ENCODE measurements around the gene HEPACAM. TPM values are rescaled to one million over a fixed set of nuclear protein-coding genes. Genes with fewer than 3 reads are reported as not detected.
A peak's percentile ranks its signal among the peaks of the same experiment; 100 is the strongest.

HEPACAM gene
- total RNA-seq, 1 donor from 2014 or later = not detected

DNA sequence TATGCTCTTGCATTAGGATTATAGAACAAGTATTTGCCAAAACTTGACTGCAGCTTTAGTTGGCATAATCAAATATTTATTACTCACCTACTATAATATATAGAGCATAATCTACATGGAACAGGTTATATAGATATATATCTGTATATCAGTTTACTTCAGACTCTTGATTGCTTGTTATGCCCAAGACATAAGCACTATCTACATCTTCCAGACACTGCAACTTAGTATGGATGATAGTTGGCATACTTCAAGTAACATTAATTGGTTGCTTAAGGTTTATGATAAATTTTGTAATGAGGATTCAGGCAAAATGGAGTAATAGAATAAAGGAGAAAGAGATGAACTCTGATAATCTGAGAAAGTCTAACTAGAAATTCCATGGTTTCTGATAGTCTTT lies 19.2 kb upstream of the HEPACAM start:
- Histone ChIP-seq H3K9me3 (ENCODE audit: insufficient read depth, low read depth, low read length) (no peaks in the 10 kb centered on the region), H2AFZ (ENCODE audit: low read depth, low read length) (no peak overlapping the region), H3K36me3 (ENCODE audit: insufficient read depth, low read length) (no peaks in the 10 kb centered on the region), H3K4me2 (ENCODE audit: low read length) (peak overlapping the region; percentile 98), H3K4me3 (ENCODE audit: insufficient read depth, low read depth, low read length) (peak overlapping the region; percentile 77), H3K27me3 (ENCODE audit: insufficient read depth, low read length) (no peaks in the 10 kb centered on the region), H4K20me1 (ENCODE audit: insufficient read depth, low read length) (no peaks in the 10 kb centered on the region), H3K4me1 (ENCODE audit: insufficient read depth, low read length) (peaks cover 7% of the 10 kb centered on the region), H3K27ac (ENCODE audit: low read depth, low read length) (no peak overlapping the region), H3K79me2 (ENCODE audit: insufficient read depth, low read length) (no peaks in the 10 kb centered on the region), H3K9ac (ENCODE audit: low read length) (no peak overlapping the region)
- Mint-ChIP-seq H3K27me3 (ENCODE audit: low read depth, unreplicated experiment) (no peaks in the 10 kb centered on the region), H3K9me3 (ENCODE audit: unreplicated experiment) (no peaks in the 10 kb centered on the region), H3K36me3 (ENCODE audit: low read depth, unreplicated experiment) (no peaks in the 10 kb centered on the region), H3K27ac (ENCODE audit: unreplicated experiment) (no peak overlapping the region), H3K4me3 (ENCODE audit: unreplicated experiment) (no peak overlapping the region), H3K4me1 (ENCODE audit: low read depth, unreplicated experiment) (no peaks in the 10 kb centered on the region)
- no peak for TF ChIP-seq CTCF (IDR thresholded peaks at IDR 0.05; ENCODE audit: insufficient read depth, low read depth, low read length)
- no peak for TF ChIP-seq EZH2 (IDR thresholded peaks at IDR 0.05; ENCODE audit: insufficient read depth, low read length)
- FAIRE-seq (no peak), DNase-seq (ENCODE audit: low read depth) (no peak)

DNA sequence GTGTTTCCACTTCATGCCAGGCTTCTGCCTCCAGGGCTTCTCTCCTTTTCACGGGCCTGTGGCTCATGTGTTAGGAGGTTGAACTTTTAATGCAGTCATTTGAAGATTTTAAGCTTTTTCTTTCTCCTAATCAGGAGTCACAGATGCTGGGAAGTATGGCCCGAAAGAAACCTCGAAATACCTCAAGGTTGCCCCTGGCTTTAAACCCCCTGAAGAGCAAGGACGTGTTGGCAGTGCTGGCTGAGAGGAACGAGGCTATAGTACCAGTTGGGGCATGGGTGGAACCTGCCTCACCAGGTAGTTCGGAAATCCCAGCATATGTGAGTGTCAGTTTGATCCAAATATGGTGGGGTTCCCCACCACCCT lies 18.7 kb upstream of the HEPACAM start:
- Histone ChIP-seq H4K20me1 (ENCODE audit: insufficient read depth, low read length) (no peaks in the 10 kb centered on the region), H2AFZ (ENCODE audit: low read depth, low read length) (peak overlapping the region; percentile 91), H3K79me2 (ENCODE audit: insufficient read depth, low read length) (no peaks in the 10 kb centered on the region), H3K4me3 (ENCODE audit: insufficient read depth, low read depth, low read length) (peak overlapping the region; percentile 77), H3K4me2 (ENCODE audit: low read length) (peak overlapping the region; percentile 98), H3K9me3 (ENCODE audit: insufficient read depth, low read depth, low read length) (no peaks in the 10 kb centered on the region), H3K27me3 (ENCODE audit: insufficient read depth, low read length) (no peaks in the 10 kb centered on the region), H3K4me1 (ENCODE audit: insufficient read depth, low read length) (peaks cover 7% of the 10 kb centered on the region), H3K9ac (ENCODE audit: low read length) (peak overlapping the region; percentile 86), H3K36me3 (ENCODE audit: insufficient read depth, low read length) (no peaks in the 10 kb centered on the region), H3K27ac (ENCODE audit: low read depth, low read length) (peak overlapping the region; percentile 70)
- no peaks in the 10 kb centered on the region for H3K4me1 Mint-ChIP-seq (ENCODE audit: low read depth, unreplicated experiment)
- no peak overlapping the region for H3K4me3 Mint-ChIP-seq (ENCODE audit: unreplicated experiment)
- H3K27ac Mint-ChIP-seq (ENCODE audit: unreplicated experiment) = no peak overlapping the region
- no peaks in the 10 kb centered on the region for H3K27me3 Mint-ChIP-seq (ENCODE audit: low read depth, unreplicated experiment)
- DNase-seq (ENCODE audit: low read depth) = no peak
- no peaks in the 10 kb centered on the region for H3K36me3 Mint-ChIP-seq (ENCODE audit: low read depth, unreplicated experiment)
- TF ChIP-seq EZH2 (IDR thresholded peaks at IDR 0.05; ENCODE audit: insufficient read depth, low read length) (no peak), CTCF (IDR thresholded peaks at IDR 0.05; ENCODE audit: insufficient read depth, low read depth, low read length) (no peak)
- H3K9me3 Mint-ChIP-seq (ENCODE audit: unreplicated experiment) = no peaks in the 10 kb centered on the region
- no peak for FAIRE-seq

DNA sequence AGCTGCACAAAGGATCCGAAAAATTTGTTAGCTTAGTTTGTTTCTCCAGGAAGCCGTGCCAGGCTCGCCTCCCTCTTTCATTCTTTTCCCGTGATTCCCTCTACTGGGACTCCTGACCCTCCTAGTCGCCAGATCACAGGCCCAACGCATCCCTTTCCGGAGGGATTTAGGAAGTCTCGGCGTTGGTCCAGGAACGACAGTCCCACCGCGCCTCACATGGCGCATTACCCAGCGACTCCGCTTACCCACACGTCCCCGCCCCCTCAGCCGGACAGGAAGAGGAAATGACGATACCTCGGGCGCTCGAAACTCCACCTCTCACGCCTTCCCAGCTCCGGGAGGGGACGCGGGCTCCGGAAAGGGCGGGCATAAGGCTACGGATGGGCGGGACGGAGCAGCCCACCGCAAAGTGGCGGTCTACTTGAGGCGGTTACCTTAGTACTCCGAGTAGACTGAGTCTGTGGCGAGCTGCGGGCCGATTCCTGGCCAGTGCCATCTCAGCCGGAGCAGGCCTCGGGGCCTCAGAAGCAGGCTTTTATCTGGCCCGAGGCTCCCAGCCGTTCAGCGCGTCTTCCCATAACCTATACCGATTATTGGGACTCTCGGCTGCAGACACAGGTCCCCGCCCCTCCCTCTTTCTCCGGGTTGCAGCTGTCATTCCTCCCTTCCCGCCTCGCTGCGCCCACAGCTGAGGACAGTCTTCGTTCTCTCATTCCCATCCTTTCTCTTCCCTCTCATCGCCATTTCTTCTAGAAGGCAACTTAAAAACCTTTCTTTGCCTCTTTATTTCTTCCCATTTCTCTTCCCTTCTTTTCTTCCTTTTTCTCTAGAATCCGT lies 18.1 kb upstream of the HEPACAM start, which contains the start of gene CCDC15:
CCDC15 (plus strand) TSS at position 450 of the 837 bp plus-strand sequence. CDS start 531 bp downstream, outside the sequence.
- peaks cover 7% of the 10 kb centered on the region for H3K4me1 ChIP-seq (ENCODE audit: insufficient read depth, low read length)
- FAIRE-seq (peak; percentile 13), DNase-seq (ENCODE audit: low read depth) (peak; percentile 95)
- peak within 1 kb of the TSS; percentile 86 for H3K27ac ChIP-seq (ENCODE audit: low read depth, low read length)
- Mint-ChIP-seq H3K9me3 (ENCODE audit: unreplicated experiment) (no peaks in the 10 kb centered on the region), H3K36me3 (ENCODE audit: low read depth, unreplicated experiment) (no peaks in the 10 kb centered on the region), H3K27ac (ENCODE audit: unreplicated experiment) (no peak within 1 kb of the TSS), H3K4me3 (ENCODE audit: unreplicated experiment) (no peak within 1 kb of the TSS), H3K27me3 (ENCODE audit: low read depth, unreplicated experiment) (no peaks in the 10 kb centered on the region), H3K4me1 (ENCODE audit: low read depth, unreplicated experiment) (no peaks in the 10 kb centered on the region)
- no peaks in the 10 kb centered on the region for H3K36me3 ChIP-seq (ENCODE audit: insufficient read depth, low read length)
- H3K9me3 ChIP-seq (ENCODE audit: insufficient read depth, low read depth, low read length) = no peaks in the 10 kb centered on the region
- no peaks in the 10 kb centered on the region for H4K20me1 ChIP-seq (ENCODE audit: insufficient read depth, low read length)
- peak within 1 kb of the TSS; percentile 77 for H3K4me3 ChIP-seq (ENCODE audit: insufficient read depth, low read depth, low read length)
- peak within 1 kb of the TSS; percentile 86 for H3K9ac ChIP-seq (ENCODE audit: low read length)
- TF ChIP-seq EZH2 (IDR thresholded peaks at IDR 0.05; ENCODE audit: insufficient read depth, low read length) (no peak), CTCF (IDR thresholded peaks at IDR 0.05; ENCODE audit: insufficient read depth, low read depth, low read length) (no peak)
- no peaks in the 10 kb centered on the region for H3K27me3 ChIP-seq (ENCODE audit: insufficient read depth, low read length)
- peak within 1 kb of the TSS; percentile 98 for H3K4me2 ChIP-seq (ENCODE audit: low read length)
- H2AFZ ChIP-seq (ENCODE audit: low read depth, low read length) = peak within 1 kb of the TSS; percentile 91
- H3K79me2 ChIP-seq (ENCODE audit: insufficient read depth, low read length) = no peaks in the 10 kb centered on the region
